OCI-LY1 (cell line): ENCODE results near the gene RPE65.

Experiments used
- H2AFZ ChIP-seq: fragments of 200-600 bp; sonication (generic), shearing (Covaris generic); 2 replicates; pipeline ENCODE4 v1.6.0; 2014; ENCODE audit warnings: antibody characterized with exemption, mild to moderate bottlenecking, low read length
- H3F3A ChIP-seq: fragments of 200-600 bp; sonication (generic), shearing (Covaris generic); 2 replicates; pipeline ENCODE4 v1.6.0; 2014; ENCODE audit warnings: mild to moderate bottlenecking, antibody characterized with exemption, low read length, moderate library complexity; ENCODE audit not compliant: insufficient read depth
- H3K27ac ChIP-seq: fragments of 200-600 bp; sonication (generic); 2 replicates; pipeline ENCODE4 v1.5.1; 2014; ENCODE audit warnings: low read length, mixed run types, mild to moderate bottlenecking, low read depth; ENCODE audit not compliant: poor library complexity, severe bottlenecking
- H3K27me3 ChIP-seq: fragments of 200-600 bp; sonication (generic); 2 replicates; pipeline ENCODE4 v1.6.0; 2014; ENCODE audit warnings: antibody characterized with exemption, mild to moderate bottlenecking, low read length, moderate library complexity; ENCODE audit not compliant: insufficient read depth
- H3K36me3 ChIP-seq: fragments of 200-600 bp; sonication (generic); 2 replicates; pipeline ENCODE4 v1.6.1; 2014; ENCODE audit warnings: mild to moderate bottlenecking, antibody characterized with exemption, low read length, moderate library complexity, mixed read lengths; ENCODE audit not compliant: insufficient read depth
- H3K4me1 ChIP-seq: fragments of 200-600 bp; sonication (generic); 2 replicates; pipeline ENCODE4 v1.5.1; 2014; ENCODE audit warnings: mild to moderate bottlenecking, low read length, moderate library complexity; ENCODE audit not compliant: insufficient read depth, severe bottlenecking
- H3K4me2 ChIP-seq: fragments of 200-600 bp; sonication (generic), shearing (Covaris generic); 2 replicates; pipeline ENCODE4 v1.6.1; 2014; ENCODE audit warnings: low read length
- H3K4me3 ChIP-seq: fragments of 200-600 bp; sonication (generic); 2 replicates; pipeline ENCODE4 v1.5.1; 2014; ENCODE audit warnings: low read length, low read depth, mild to moderate bottlenecking, mixed read lengths; ENCODE audit not compliant: poor library complexity, severe bottlenecking
- H3K79me2 ChIP-seq: fragments of 200-600 bp; shearing (Covaris generic); 2 replicates; pipeline ENCODE4 v1.6.1; 2016; ENCODE audit warnings: mixed run types, low read length, mixed read lengths; ENCODE audit not compliant: insufficient read depth
- H3K9ac ChIP-seq: fragments of 200-600 bp; sonication (generic), shearing (Covaris generic); 2 replicates; pipeline ENCODE4 v1.6.1; 2014; ENCODE audit warnings: mild to moderate bottlenecking, low read length, mixed read lengths
- H3K9me2 ChIP-seq: fragments of 200-600 bp; sonication (generic), shearing (Covaris generic); 2 replicates; pipeline ENCODE4 v1.6.1; 2014; ENCODE audit warnings: low read depth, mild to moderate bottlenecking, low read length, mixed read lengths
- H3K9me3 ChIP-seq: fragments of 200-600 bp; shearing (Covaris generic); 2 replicates; pipeline ENCODE4 v1.6.1; 2014; ENCODE audit warnings: low read length, mixed read lengths
- H4K20me1 ChIP-seq: fragments of 200-600 bp; sonication (generic), shearing (Covaris generic); 2 replicates; pipeline ENCODE4 v1.6.0; 2016; ENCODE audit warnings: mild to moderate bottlenecking, low read length; ENCODE audit not compliant: insufficient read depth
- CTCF ChIP-seq: fragments of 200-600 bp; sonication (generic), shearing (Covaris generic); IDR thresholded peaks from 2 replicates; pipeline ENCODE4 v1.5.1; 2017; ENCODE audit warnings: mild to moderate bottlenecking, antibody characterized with exemption, low read length, moderate library complexity, mixed read lengths
- EZH2 ChIP-seq: fragments of 200-600 bp; sonication (generic), shearing (Covaris generic); IDR thresholded peaks from 2 replicates; pipeline ENCODE4 v1.8.0; 2017; ENCODE audit warnings: borderline replicate concordance, mixed run types, mild to moderate bottlenecking, antibody characterized with exemption, low read length, moderate library complexity, mixed read lengths

Gene RPE65

GRCh38 chr1:68460935-68461334, 11.2 kb upstream of the RPE65 start:
- no peaks in the 10 kb centered on the region for H3K27me3 ChIP-seq
- no peak overlapping the region for H3K9ac ChIP-seq
- no peak overlapping the region for H3K4me3 ChIP-seq

GRCh38 chr1:68459796-68460195, 10.0 kb upstream of the RPE65 start:
- Histone ChIP-seq H3F3A (no peaks in the 10 kb centered on the region), H3K36me3 (no peaks in the 10 kb centered on the region), H3K9me3 (no peaks in the 10 kb centered on the region), H3K4me3 (no peak overlapping the region), H3K9ac (no peak overlapping the region), H3K4me2 (no peak overlapping the region), H3K27ac (no peak overlapping the region), H2AFZ (no peak overlapping the region), H3K79me2 (no peaks in the 10 kb centered on the region), H3K27me3 (no peaks in the 10 kb centered on the region), H4K20me1 (no peaks in the 10 kb centered on the region), H3K4me1 (no peaks in the 10 kb centered on the region), H3K9me2 (no peaks in the 10 kb centered on the region)
- TF ChIP-seq EZH2: no peak
- TF ChIP-seq CTCF: no peak

More at GRCh38 chr1:68460935-68461334, 11.2 kb upstream of the RPE65 start:
- Histone ChIP-seq H3K9me3 (no peaks in the 10 kb centered on the region), H3K36me3 (no peaks in the 10 kb centered on the region), H3K27ac (no peak overlapping the region), H3F3A (no peaks in the 10 kb centered on the region), H2AFZ (no peak overlapping the region), H3K4me1 (no peaks in the 10 kb centered on the region), H4K20me1 (no peaks in the 10 kb centered on the region), H3K4me2 (no peak overlapping the region), H3K79me2 (no peaks in the 10 kb centered on the region), H3K9me2 (no peaks in the 10 kb centered on the region)
- TF ChIP-seq EZH2: no peak
- no peak for TF ChIP-seq CTCF

- H3K36me3 ChIP-seq: no peaks in the 10 kb centered on the region
- H3K9me3 ChIP-seq: no peaks in the 10 kb centered on the region
- no peaks in the 10 kb centered on the region for H3K79me2 ChIP-seq
- no peak overlapping the region for H2AFZ ChIP-seq
- no peaks in the 10 kb centered on the region for H4K20me1 ChIP-seq
- no peaks in the 10 kb centered on the region for H3K9me2 ChIP-seq
- no peak for TF ChIP-seq EZH2
- TF ChIP-seq CTCF: no peak
- no peak overlapping the region for H3K27ac ChIP-seq
- H3K9ac ChIP-seq: no peak overlapping the region
- no peaks in the 10 kb centered on the region for H3F3A ChIP-seq
- no peaks in the 10 kb centered on the region for H3K27me3 ChIP-seq
- no peak overlapping the region for H3K4me2 ChIP-seq
- H3K4me3 ChIP-seq: no peak overlapping the region
- no peaks in the 10 kb centered on the region for H3K4me1 ChIP-seq
Measured at GRCh38 chr1:68459091-68459490, 9.3 kb upstream of the RPE65 start.
